GM18867 (cell line): ENCODE data around the gene NADSYN1.

Experiments
- ATAC-seq: cut with Tn5 transposase; IDR thresholded peaks from one replicate; pipeline ENCODE4 v1.9.1; 2021; ENCODE audit warnings: mild to moderate bottlenecking, moderate library complexity; ENCODE audit not compliant: unreplicated experiment

The NADSYN1 gene

DNA sequence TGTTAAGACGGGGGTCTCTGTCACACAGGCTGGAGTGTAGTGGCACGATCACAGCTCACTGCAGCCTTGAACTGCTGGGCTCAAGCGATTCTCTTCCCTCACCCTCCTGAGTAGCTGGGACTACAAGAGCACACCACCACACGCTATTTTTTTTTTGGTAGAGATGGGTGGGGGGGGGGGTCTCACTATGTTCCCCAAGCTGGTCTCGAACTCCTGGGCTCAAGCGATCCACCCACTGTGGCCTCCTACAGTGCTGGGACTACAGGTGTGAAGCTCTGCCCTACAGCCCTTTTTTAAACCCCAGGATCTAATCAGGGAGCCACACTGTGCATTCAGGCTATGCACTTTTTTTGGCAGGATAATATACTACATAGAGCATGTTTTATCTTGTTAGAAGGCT is 3.4 kb upstream of the NADSYN1 start:
- no peak for ATAC-seq

DNA sequence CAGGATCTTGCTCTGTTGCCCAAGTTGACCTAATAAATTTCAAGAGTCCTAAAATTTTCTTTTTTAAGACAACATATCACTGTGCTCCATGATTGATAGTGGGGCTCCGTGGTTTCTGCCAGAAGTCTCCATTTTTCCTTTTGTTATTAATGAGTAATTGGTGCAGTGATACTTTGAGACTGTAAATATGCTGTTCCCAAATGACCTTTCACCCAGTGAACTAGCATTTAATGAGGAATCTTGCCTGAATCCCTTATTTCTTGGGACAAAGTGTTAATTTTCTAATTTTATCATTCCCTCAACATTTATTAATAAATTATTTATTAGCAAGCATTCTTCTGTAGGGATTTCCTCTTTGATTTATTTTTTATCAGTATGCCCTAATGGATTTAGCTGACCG is 2.5 kb upstream of the NADSYN1 start:
- no peak for ATAC-seq

DNA sequence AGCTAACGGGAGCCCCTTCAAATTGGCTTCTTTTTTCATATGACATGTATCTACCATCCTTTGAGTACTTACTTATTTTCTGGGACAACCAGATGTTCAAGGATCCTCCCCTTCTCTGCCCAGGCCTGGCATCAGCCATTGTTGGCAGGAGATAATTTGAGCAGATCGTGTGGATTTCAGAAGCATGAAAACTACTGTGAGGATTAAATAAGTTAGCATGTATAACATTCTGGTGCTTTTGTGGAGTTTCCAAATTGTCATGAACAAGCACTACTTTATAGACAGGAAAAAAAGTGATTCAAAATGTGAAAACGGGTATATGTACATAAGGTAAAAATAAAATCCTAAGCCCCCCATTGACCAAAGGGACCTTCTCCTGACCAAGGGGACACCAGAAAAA is 2.1 kb upstream of the NADSYN1 start:
- no peak for ATAC-seq

DNA sequence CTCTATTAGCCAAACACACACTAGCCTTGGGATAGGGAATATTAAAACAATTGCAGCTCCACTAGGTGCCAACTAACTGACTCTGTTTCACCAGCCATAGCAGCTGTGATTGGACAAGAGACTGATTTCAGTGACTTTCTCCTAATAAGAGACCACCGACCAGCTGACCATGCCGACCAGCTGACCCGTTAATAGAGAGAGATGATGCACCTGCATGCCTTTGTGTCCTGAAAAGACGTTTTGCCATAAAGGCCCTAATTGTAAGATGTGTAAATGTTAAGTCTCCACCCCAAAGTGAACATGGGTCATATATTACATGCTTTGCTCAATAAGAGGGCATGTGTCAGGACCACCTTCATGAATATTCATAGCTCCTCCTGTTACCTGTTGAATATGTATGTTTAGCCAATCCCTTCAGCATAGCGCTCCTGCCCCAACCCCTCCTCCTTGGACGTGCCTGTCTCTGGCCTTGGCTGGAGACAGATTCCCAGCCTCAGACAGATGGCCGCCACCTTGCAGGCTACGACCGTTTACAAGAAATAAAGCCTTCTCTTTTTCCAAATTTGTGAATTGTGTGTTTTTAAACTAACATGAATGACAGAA is 1.3 kb upstream of the NADSYN1 start:
- no peak for ATAC-seq

DNA sequence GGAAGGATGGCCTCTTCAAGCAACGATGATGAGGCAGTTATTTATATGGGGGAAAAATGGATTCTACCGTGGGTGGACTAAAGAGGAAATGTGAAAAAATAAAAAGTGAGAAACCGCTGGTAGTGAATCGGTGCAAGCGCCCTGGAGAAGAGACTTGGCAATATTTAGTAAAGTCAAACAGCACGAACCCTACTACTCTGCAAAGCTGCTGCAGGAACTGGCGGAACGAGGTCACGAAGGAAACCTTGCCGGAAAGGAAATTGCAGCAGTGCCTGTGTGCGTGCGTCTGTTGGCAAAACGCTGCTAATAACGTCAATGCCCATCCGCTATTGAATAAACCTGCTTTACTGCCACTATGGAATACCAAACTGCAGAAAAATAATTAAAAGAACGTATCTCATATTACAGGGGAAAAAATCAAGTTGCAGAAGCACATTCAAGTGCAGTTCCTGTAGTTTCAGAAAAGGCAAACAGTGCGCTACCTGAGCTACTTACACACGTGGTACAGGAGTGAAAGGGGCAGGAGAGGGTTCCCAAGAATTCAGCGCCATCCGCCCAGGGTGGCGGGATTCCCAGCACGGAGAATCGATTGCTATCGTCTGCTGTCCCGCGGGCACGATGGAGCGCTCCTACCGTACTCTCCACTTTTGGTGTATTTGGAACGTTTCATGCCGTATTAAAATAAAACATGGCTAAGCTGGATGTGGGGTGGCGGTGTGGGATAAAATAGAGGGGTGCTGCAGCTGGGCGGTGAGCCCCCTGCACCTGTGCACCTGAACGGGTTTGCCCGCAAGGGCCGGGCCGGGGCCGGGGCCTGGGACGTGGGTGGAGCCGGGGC is 585 bp upstream of the NADSYN1 start:
- ATAC-seq: no peak

DNA sequence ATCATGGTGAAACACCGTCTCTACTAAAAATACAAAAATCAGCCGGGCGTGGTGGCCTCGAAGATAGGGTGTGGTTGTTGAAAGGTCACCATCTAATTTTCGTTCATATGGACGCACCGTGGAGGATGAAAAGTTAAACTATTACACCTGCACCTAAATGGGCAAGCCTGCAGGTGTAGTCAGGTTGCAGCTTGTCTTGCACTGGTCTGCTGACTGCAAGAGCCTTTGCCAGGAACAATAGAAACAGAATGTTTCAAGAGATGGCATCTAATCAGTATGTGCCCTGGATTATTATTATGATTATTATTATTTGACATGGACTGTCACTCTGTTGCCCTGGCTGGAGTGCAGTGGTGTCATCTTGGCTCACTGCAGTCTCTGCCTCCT is 908 bp downstream of the NADSYN1 start:
- ATAC-seq: no peak

DNA sequence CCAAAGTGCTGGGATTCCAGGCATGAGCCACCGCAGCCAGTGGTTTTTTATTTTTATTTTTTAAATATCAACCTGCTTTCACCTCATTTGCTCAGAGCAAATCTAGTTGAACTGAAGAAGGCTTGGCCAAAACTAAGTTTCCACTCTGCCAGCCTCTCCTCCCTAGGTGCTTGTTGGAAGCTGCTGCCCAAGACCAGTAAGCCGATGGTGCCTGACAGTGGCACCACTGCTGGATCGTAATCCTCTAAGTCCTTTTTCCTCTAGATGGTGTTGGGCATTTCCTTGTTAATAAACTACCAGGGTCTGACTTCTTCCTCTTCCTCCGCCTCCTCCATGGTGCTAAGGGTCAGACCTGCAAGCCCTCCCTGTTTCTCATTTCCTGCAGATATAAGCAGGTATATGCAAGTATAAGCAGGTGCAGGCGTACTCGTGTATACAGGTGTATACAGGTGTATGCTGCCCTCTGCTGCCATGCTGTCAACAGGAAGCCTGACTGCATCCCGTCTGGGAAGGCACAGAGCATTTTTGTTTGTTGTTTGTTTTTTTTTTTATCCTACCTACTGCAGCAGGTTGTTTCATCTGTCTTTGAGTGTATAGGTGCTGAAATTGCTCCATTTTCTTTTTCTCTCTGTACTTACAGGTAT is 1.6 kb downstream of the NADSYN1 start:
- ATAC-seq: no peak

DNA sequence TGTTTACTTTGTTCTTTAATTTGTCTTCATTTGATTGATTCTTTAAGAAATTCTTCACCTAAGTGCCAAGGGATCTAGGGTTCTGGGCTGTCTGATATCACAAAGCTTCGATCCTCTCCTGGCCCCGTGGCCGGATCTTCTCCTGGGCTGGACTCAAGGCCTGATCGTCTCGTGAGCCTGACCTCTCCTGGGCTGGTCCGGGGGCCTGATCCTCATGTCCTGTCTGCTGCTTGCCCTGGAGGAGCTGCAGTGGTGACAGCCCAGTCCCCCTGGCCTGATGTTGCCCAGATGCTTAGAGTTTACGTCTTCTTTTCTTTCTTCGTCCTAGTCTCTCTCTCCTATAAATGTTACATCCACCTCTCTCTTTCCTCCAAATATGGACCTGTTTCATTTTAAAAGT is 3.3 kb downstream of the NADSYN1 start:
- no peak for ATAC-seq

DNA sequence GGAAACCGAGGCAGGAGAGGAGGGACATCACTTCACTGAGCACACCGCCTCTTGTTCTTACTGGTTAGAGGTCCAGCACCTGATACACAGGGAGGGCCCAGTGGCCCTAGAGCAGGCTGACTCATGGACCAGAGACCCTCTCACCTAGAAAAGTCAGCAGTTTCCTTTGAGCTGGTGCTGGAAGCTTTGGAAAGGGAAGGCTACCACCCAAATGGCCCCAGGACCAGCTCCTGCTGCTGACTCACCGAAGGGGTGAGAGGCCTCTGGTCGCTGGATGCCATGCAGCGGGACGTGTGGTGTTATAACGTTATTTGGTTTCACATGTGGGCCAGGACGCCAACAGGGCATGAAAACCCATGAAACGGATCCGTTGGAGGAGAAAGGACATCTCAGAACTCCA is 3.8 kb downstream of the NADSYN1 start:
- no peak for ATAC-seq

DNA sequence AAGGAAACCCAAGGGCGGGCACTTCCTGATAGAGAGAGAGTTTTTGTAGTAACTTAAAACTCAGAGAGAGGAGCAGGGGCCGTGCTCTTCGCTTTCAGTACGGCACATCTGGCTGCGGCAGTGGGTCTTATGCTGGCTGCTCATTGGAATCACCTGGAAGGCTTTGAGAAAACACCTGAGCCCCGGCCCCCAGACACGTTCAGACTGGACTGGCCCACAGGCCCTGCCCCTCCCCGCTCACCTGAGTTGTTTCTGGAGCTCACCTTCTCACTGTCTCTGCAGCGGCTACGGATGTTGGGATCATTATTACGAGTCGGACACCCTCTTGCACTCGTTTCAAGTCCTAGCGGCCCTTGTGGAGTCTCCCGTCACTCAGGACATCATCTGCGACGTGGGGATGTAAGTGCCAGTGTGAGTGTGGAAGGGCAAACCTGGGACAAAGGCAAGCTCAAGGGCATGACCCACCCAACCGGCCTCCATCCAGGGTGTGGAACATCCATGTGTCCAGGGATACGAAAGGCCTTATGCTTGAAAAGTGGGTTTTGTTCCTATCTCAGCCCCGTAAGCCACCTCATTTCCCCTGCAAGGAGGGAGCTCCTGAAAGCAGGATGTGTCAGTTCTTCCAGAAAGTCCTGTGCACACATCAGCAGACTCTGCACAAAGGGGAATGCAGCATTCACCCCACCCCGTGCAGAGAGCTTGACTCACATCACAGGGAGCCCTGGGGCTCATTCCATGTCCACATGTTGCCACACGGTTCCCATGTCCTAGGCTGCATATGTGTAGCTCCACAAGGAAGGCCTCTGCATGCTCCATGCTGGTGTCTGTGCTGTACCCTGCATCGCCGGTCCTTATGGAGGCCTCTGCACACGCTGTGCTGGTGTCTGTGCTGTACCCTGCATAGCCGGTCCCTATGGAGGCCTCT is 5.4 kb downstream of the NADSYN1 start:
- no peak for ATAC-seq

DNA sequence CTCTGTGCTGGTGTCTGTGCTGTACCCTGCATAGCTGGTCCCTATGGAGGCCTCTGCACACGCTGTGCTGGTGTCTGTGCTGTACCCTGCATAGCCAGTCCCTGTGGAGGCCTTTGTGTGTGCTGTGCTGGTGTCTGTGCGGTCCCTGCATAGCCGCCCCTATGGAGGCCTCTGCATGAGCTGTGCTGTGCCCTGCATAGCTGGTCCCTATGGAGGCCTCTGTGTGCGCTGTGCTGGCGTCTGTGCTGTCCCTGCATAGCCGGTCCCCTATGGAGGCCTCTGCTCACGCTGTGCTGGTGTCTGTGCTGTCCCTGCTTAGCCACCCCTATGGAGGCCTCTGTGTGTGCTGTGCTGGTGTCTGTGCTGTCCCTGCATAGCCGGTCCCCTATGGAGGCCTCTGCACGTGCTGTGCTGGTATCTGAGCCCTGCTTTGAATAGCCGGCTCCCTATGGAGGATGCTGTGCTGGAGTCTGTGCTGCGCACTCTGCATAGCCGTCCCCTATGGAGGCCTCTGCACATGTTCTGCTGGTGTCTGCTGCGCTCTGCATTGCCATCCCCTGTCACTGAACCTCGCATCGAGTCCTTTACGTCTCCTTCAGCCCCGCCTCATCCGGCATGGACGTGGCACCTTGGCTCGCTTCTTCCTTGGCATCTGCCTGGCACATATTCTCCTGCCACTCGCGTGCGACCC is 6.2 kb downstream of the NADSYN1 start:
- ATAC-seq: no peak

DNA sequence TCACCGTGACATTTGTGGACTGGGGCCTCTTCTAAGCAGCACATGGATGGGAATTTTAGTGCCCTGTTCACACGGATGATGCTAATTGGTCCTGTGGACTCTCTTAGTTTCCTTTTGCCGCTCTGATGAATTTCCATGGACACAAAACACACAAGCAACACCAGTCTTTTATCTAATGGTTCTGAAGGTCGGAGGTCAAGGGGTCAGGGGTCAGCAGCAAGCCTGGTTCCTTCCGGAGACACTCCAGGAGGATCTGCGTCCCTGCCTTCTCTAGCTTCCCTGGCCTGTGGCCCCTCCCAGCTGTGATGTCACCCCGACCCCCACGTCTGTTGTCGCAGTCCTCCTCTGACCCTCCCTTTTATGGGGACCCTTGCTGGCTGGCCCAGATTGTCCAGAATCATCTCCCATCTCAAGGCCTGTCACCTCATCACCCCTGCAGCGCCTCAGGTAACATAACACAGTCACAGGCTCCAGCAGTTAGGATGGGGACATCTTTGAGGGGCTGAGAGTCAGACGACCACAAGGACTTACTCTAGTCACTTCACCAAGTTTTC is 6.8 kb downstream of the NADSYN1 start:
- ATAC-seq: no peak

DNA sequence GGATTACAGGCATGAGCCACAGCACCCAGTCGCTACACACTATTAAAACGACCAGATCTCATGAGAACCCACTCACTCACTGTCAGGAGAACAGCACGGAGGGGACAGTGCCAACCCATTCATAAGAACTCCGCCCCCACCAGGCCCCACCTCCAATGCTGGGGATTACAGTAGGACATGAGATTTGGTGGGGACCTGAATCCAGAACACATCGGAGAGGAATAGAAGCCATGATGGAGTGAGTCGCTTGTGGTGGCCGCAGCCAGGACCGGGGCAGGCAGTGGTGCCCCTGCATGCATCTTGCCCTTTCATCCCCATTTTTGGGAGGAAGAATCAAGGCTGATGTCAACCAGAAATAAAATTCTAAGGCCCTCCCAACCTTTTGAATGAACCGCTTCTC is 8.7 kb downstream of the NADSYN1 start:
- ATAC-seq: no peak

DNA sequence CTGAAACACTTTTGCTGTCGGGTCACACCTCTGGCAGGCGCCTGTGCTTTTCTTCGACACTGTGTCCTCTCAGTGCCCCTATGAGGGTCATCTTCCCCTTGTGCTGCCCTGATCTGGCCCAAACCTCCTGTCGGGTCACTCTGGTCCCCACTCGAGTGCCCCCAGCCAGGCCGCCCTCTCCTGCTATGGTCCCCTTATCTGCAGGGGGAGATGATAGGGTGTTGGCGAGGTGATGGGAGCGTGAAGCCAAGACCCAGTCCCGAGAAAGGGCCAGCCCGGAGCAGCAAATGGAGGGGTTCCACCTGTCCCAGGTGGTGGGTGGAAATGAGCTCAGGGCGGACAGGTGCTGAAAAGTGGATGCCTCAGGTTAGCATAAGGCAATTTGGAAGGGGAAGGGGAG is 9.7 kb downstream of the NADSYN1 start:
- ATAC-seq: no peak

DNA sequence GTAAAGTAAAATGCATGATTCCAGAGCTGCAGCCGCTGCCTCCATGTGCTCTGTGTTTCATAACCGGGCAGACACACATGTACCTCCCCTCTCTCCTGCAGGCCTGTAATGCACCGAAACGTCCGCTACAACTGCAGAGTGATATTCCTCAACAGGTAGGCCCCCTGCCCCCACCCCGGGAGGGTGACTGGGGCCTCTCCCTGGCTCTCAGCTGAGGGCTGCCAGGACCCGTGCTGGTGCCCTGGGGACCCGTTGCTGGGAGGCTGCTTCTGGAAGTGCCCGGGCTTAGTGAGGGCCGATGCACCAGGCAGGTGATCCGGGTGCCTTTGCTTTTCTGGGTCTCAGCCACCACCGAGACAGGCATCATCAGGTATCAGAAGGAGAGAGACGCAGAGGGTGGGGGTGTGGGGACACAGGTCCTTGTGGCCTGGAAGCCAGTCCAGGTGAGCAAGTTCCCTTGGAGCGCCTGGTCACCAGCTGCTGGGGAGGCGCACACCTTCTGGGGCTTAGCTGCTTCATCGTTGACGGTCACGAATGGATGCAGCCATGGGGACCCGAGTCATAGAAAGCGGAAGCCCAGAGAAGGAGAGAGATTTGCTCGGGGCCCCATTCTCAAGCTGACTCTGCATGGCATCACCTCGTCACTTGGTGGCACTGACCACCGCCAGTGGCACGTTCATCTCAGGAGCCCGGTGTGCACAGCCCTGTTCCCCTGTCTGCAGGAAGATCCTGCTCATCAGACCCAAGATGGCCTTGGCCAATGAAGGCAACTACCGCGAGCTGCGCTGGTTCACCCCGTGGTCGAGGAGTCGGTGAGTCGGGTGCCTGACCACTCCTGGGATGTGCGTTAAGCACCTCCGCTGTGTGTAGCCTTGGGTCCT is 10.6 kb downstream of the NADSYN1 start:
- ATAC-seq: no peak

DNA sequence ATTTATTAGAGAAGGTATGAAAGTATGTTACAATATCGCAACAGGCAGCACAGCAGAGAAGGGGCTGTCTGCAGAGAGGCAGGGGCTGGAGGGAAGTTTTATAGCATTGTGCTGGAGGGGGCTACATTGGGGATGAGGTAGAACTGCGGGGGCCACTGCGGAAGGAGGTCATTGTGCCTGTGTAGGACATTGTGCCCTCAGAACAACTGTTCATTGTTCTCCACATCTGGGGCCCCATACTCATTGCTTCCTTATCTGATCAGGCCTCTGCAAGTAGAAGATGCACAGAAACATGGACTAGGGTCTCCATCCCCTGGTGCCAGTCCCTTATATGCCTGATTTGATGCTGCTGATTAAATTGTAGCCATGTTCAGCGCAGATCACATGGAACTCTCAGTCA is 12.1 kb downstream of the NADSYN1 start:
- ATAC-seq: no peak

DNA sequence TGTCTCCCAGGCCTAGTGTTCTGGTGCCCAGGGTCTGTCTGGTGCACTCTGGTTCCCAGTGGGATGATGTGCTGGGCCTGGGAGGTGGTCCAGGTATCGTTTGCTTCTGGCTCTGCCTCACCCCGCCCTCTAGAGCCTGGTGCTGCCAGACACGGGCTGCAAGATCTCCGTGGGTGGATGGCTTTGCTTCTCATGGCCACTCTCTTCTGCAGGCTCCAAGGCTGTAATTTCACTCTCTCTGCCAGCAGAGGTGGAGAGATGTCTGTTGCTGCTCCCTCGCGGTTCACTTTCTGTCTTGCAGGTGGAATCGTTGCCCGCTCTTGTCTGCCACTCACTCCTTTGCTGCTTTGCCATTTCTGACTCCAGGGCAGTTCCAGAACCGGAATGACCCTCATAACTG is 13.4 kb downstream of the NADSYN1 start:
- ATAC-seq: no peak

DNA sequence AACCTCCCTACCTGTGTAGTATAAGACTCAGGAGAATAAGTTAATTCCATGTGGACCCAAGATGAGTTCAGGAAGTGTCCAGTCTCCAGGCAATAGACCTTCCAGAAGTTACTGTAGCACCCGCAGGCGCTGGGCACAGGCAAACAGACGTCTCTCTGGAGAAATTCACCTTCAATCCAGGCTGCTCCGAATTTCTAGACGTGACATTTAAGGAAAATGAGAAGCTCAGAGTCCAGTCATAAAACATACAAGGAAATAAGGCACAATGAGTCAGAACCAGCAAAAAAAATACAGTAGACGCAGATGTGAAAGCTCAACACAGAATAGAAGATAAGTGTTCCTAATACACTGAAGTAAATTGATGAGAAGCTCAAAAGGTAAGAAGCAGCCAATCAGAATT is 14.2 kb downstream of the NADSYN1 start:
- no peak for ATAC-seq

DNA sequence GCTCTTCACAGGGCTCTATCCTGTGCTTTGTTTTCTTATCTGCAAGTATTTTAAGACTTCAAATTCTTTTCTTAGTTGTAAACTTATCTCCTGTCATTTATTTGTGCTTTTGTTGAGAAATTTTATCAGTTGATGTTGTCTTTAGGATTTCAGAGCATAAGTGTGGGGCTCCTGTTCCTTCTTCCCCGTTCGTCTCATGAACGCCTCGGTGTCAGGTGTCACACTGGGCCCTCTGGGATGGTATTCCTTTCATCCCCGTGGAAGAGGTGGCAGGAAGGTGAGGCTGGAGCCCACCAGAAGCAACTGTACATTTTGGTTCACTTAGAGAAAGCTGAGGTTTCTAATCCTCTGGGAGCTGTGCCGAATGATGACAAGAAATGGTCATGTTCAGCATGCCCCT is 17.9 kb downstream of the NADSYN1 start:
- ATAC-seq: no peak
